Activated naive CD8-positive, alpha-beta T cell treated with anti-CD3 and anti-CD28 coated beads, Interleukin-2, amount 50 U/mL, for 24 hours (primary cell): ENCODE data around the gene RFX7.

Experiments used
- ATAC-seq: fragments of 150-1000 bp; cut with Tn5 transposase; one replicate; pipeline ENCODE4 v1.10.0; 2021
- DNase-seq: peaks from one replicate; pipeline ENCODE4 v3.0.0; 2021
- H3K27ac Mint-ChIP-seq: one replicate; pipeline ENCODE4 v1.8.0; 2021; ENCODE audit warnings: mild to moderate bottlenecking, mixed read lengths
- H3K27me3 Mint-ChIP-seq: one replicate; pipeline ENCODE4 v1.8.0; 2021; ENCODE audit warnings: mixed read lengths
- H3K36me3 Mint-ChIP-seq: one replicate; pipeline ENCODE4 v1.8.0; 2021; ENCODE audit warnings: low read depth, mixed read lengths
- H3K4me1 Mint-ChIP-seq: one replicate; pipeline ENCODE4 v1.8.0; 2021; ENCODE audit warnings: mixed read lengths
- H3K4me3 Mint-ChIP-seq: one replicate; pipeline ENCODE4 v1.8.0; 2021; ENCODE audit warnings: mild to moderate bottlenecking, moderate library complexity, mixed read lengths
- H3K9me3 Mint-ChIP-seq: one replicate; pipeline ENCODE4 v1.8.0; 2021; ENCODE audit warnings: mixed read lengths

RFX7 gene

DNA sequence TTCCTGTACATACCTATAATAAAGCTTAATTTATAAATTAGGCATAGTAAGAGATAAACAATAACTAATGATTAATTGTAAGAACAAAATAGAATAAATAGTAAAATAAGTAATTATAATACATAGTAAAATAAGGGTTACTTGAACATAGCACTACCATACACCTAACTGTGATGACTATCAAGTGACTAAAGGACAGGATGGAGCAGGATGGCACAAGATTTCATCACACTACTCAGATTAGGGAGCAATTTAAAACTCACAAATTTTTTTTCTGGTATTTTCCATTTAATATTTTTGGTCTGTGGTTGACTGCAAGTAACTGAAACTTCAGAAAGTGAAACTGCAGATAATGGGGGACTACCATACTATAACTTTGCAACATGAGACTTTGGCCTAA, 14.8 kb downstream of the RFX7 start:
- DNase-seq (no peak), ATAC-seq (no peak)
- peaks cover 75% of the 10 kb centered on the region for H3K36me3 Mint-ChIP-seq
- peaks cover 17% of the 10 kb centered on the region for H3K4me1 Mint-ChIP-seq
- no peaks in the 10 kb centered on the region for H3K27me3 Mint-ChIP-seq
- no peak overlapping the region for H3K4me3 Mint-ChIP-seq
- H3K27ac Mint-ChIP-seq: no peak overlapping the region
- peaks cover 78% of the 10 kb centered on the region for H3K9me3 Mint-ChIP-seq

DNA sequence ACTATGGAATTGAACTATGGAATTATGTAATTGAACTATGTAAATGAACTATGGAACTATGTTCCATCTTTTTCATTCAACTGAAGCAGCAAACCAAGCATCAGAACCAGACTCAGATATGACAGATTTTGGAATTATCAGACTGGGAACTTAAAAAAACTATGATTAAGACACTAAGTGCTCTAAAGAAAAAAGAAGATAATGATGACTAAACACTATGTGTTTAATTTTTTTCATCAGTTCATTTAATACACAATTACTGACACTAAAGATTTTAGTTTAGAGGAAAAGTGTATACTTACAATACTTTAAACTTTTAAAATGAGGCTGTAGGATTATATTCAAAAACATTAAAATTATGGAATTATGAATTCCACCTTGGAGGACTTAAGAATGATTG, 15.3 kb downstream of the RFX7 start:
- no peak for DNase-seq
- Mint-ChIP-seq H3K27me3 (no peaks in the 10 kb centered on the region), H3K36me3 (peaks cover 72% of the 10 kb centered on the region), H3K4me1 (peaks cover 12% of the 10 kb centered on the region), H3K4me3 (no peak overlapping the region), H3K27ac (no peak overlapping the region), H3K9me3 (peaks cover 76% of the 10 kb centered on the region)
- no peak for ATAC-seq

- H3K9me3 Mint-ChIP-seq: peaks cover 76% of the 10 kb centered on the region
- no peaks in the 10 kb centered on the region for H3K27me3 Mint-ChIP-seq
- DNase-seq (no peak), ATAC-seq (no peak)
- H3K36me3 Mint-ChIP-seq: peaks cover 71% of the 10 kb centered on the region
- no peak overlapping the region for H3K4me3 Mint-ChIP-seq
- peaks cover 9% of the 10 kb centered on the region for H3K4me1 Mint-ChIP-seq
- no peak overlapping the region for H3K27ac Mint-ChIP-seq
Measured at GRCh38 chr15:56227780-56228179, 15.9 kb downstream of the RFX7 start.

- H3K36me3 Mint-ChIP-seq: peaks cover 71% of the 10 kb centered on the region
- H3K9me3 Mint-ChIP-seq: peaks cover 75% of the 10 kb centered on the region
- DNase-seq: no peak
- H3K4me3 Mint-ChIP-seq: no peak overlapping the region
- no peak overlapping the region for H3K27ac Mint-ChIP-seq
- H3K4me1 Mint-ChIP-seq: peaks cover 9% of the 10 kb centered on the region
- H3K27me3 Mint-ChIP-seq: no peaks in the 10 kb centered on the region
- no peak for ATAC-seq
Measured at GRCh38 chr15:56227306-56227705, 16.4 kb downstream of the RFX7 start.

DNA sequence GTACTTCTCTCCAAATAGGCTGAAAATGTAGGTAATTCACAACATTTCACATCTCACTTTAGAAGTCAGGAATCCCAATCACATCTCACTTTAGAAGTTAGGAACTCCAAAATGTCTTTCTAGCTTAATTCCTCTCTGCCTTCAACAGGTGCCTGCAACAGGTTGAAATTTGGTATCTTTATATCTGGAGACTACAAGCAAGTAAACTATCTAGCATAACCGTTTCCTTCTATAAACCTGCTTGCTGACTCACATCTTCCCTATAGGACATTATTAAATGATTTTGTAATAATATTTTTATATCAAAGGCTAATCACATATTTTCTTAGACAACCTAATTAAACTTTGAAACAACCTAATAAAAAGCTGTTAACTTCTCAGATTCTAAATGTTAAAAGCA, 18.2 kb downstream of the RFX7 start:
- no peak for DNase-seq
- Mint-ChIP-seq H3K4me3 (no peak overlapping the region), H3K27me3 (no peaks in the 10 kb centered on the region), H3K27ac (no peak overlapping the region), H3K36me3 (peaks cover 58% of the 10 kb centered on the region), H3K9me3 (peaks cover 74% of the 10 kb centered on the region), H3K4me1 (peaks cover 9% of the 10 kb centered on the region)
- no peak for ATAC-seq

- no peak for DNase-seq
- Mint-ChIP-seq H3K27ac (no peak overlapping the region), H3K4me1 (peaks cover 5% of the 10 kb centered on the region), H3K9me3 (peaks cover 55% of the 10 kb centered on the region), H3K36me3 (peaks cover 45% of the 10 kb centered on the region), H3K4me3 (no peak overlapping the region), H3K27me3 (no peaks in the 10 kb centered on the region)
- no peak for ATAC-seq
Measured at GRCh38 chr15:56222302-56222701, 21.4 kb downstream of the RFX7 start.

- ATAC-seq (no peak), DNase-seq (no peak)
- H3K9me3 Mint-ChIP-seq: peaks cover 27% of the 10 kb centered on the region
- peaks cover 33% of the 10 kb centered on the region for H3K36me3 Mint-ChIP-seq
- no peak overlapping the region for H3K27ac Mint-ChIP-seq
- H3K27me3 Mint-ChIP-seq: no peaks in the 10 kb centered on the region
- H3K4me1 Mint-ChIP-seq: no peaks in the 10 kb centered on the region
- H3K4me3 Mint-ChIP-seq: no peak overlapping the region
Measured at GRCh38 chr15:56217341-56217740, 26.3 kb downstream of the RFX7 start.

DNA sequence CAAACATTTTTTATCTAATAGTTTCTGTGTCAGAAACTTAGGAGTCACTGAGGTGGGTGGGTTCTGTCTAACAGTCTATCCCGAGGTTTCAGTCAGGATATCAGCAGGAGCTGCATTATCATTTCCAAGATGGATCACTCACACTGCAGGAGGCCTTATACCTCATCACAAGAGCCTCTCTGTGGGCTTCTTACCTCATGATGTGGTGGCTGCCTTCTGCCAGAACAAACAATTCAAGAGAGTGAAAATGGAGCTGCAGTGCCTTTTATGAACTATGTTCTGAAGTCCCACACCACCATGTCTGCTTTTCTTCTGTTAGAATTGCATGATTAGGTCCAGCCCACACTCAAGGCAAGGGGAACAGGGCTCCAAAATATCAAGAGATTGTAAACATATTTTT, 27.9 kb downstream of the RFX7 start:
- Mint-ChIP-seq H3K27ac (no peak overlapping the region), H3K36me3 (peaks cover 45% of the 10 kb centered on the region), H3K9me3 (peaks cover 32% of the 10 kb centered on the region), H3K27me3 (no peaks in the 10 kb centered on the region), H3K4me3 (no peak overlapping the region), H3K4me1 (no peaks in the 10 kb centered on the region)
- no peak for ATAC-seq
- DNase-seq: no peak

GRCh38 chr15:56211960-56212550, 31.6 kb downstream of the RFX7 start:
- no peak for DNase-seq
- H3K27ac Mint-ChIP-seq: no peak overlapping the region
- peaks cover 38% of the 10 kb centered on the region for H3K36me3 Mint-ChIP-seq
- H3K9me3 Mint-ChIP-seq: peaks cover 26% of the 10 kb centered on the region
- H3K27me3 Mint-ChIP-seq: no peaks in the 10 kb centered on the region
- H3K4me3 Mint-ChIP-seq: no peak overlapping the region
- H3K4me1 Mint-ChIP-seq: peaks cover 27% of the 10 kb centered on the region
- ATAC-seq: no peak

DNA sequence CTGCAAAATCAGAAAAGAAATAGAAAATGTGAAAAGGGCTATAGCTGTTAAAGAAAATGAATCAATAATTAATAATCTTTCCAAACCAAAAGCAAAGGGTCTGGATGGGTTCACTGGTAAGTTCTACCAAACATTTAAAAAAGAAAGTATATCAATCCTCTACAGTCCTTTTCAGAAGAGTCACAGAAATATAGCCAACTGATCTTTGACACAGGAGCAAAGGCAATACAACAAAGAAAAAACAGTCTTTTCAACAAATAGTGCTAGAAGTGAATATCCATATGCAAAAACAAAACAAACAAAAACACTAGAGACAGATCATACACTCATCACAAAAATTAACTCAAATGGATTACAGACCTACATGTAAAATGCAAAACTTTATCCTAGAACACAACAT, 32.6 kb downstream of the RFX7 start:
- DNase-seq: no peak
- peaks cover 32% of the 10 kb centered on the region for H3K9me3 Mint-ChIP-seq
- no peaks in the 10 kb centered on the region for H3K27me3 Mint-ChIP-seq
- no peak overlapping the region for H3K27ac Mint-ChIP-seq
- no peak for ATAC-seq
- H3K4me3 Mint-ChIP-seq: no peak overlapping the region
- peaks cover 44% of the 10 kb centered on the region for H3K36me3 Mint-ChIP-seq
- peaks cover 37% of the 10 kb centered on the region for H3K4me1 Mint-ChIP-seq

DNA sequence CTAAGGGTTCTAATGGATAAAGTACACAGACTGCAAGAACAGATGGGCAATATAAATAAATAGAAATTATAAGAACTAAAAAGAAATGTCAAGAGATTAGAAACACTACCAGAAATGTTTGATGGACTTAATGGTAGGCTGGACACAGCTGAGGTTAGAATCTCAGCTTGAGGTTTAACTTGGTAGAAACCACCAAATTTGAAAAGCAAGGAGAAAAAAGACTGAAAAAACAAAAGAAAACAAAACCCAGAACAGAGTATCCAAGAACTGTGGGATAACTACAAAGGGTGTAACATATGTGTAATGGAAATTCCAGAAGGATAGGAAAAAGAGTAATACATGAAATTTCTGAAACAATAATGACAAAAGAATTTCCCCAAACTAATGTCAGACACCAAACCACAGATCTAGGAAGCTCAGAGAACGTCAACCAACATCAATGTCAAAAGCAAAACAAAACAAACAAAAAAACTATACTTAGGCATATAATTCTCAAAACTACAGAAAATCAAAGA, 35.0 kb downstream of the RFX7 start:
- no peak for DNase-seq
- ATAC-seq: peak; percentile 44
- H3K27ac Mint-ChIP-seq: peak overlapping the region; percentile 78

GRCh38 chr15:56208185-56208584, 35.5 kb downstream of the RFX7 start:
- H3K4me1 Mint-ChIP-seq: peaks cover 63% of the 10 kb centered on the region
- ATAC-seq (no peak), DNase-seq (no peak)
- no peaks in the 10 kb centered on the region for H3K27me3 Mint-ChIP-seq
- H3K9me3 Mint-ChIP-seq: peaks cover 30% of the 10 kb centered on the region
- peak overlapping the region; percentile 78 for H3K27ac Mint-ChIP-seq
- H3K4me3 Mint-ChIP-seq: peak overlapping the region; percentile 49
- peaks cover 36% of the 10 kb centered on the region for H3K36me3 Mint-ChIP-seq

More for the DNA sequence above, 35.0 kb downstream of the RFX7 start:
- H3K27me3 Mint-ChIP-seq: no peaks in the 10 kb centered on the region
- H3K4me1 Mint-ChIP-seq: peaks cover 58% of the 10 kb centered on the region
- H3K9me3 Mint-ChIP-seq: peaks cover 33% of the 10 kb centered on the region
- peaks cover 39% of the 10 kb centered on the region for H3K36me3 Mint-ChIP-seq
- peak overlapping the region; percentile 49 for H3K4me3 Mint-ChIP-seq

GRCh38 chr15:56207711-56208110, 36.0 kb downstream of the RFX7 start:
- Mint-ChIP-seq H3K36me3 (peaks cover 34% of the 10 kb centered on the region), H3K4me1 (peaks cover 67% of the 10 kb centered on the region), H3K9me3 (peaks cover 29% of the 10 kb centered on the region), H3K27me3 (no peaks in the 10 kb centered on the region), H3K27ac (peak overlapping the region; percentile 78), H3K4me3 (peak overlapping the region; percentile 30)
- peak; percentile 59 for ATAC-seq
- no peak for DNase-seq

DNA sequence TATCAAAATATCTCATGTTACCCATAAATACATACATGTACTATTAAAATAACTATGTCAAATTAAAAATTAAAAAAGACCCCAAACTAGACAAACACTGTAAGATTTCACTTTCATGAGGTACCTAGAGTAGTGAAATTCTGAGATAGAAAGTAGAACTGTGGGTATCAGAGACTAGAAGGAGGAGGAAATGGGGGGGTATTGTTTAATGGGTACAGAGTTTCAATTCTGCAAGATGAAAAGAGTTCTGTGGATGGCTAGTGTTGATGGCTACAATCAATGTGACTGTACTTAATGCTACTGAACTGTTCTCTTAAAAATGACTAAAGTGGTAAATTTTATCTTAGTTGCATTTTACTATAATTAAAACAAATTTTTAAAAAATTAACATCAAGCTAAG, 36.6 kb downstream of the RFX7 start:
- Mint-ChIP-seq H3K27me3 (no peaks in the 10 kb centered on the region), H3K4me1 (peaks cover 69% of the 10 kb centered on the region), H3K27ac (peak overlapping the region; percentile 78), H3K36me3 (peaks cover 31% of the 10 kb centered on the region), H3K9me3 (peaks cover 25% of the 10 kb centered on the region), H3K4me3 (no peak overlapping the region)
- DNase-seq: no peak
- ATAC-seq: peak; percentile 61

GRCh38 chr15:56205061-56205876, 38.4 kb downstream of the RFX7 start:
- peaks cover 15% of the 10 kb centered on the region for H3K36me3 Mint-ChIP-seq
- peaks cover 11% of the 10 kb centered on the region for H3K9me3 Mint-ChIP-seq
- H3K27me3 Mint-ChIP-seq: no peaks in the 10 kb centered on the region
- peaks cover 74% of the 10 kb centered on the region for H3K4me1 Mint-ChIP-seq
- H3K4me3 Mint-ChIP-seq: peak overlapping the region; percentile 18
- peak overlapping the region; percentile 2 for H3K27ac Mint-ChIP-seq
- ATAC-seq: no peak
- DNase-seq: no peak
